Bronchial epithelial cell (primary cell): ENCODE results near the gene MYO15A. TPM values are rescaled to one million over a fixed set of nuclear protein-coding genes. Genes with fewer than 3 reads are reported as not detected.
A peak's percentile ranks its signal among the peaks of the same experiment; 100 is the strongest.

Experiments used
- DNase-seq: peaks from one replicate; pipeline ENCODE4 v3.0.0-alpha.2; 2010; ENCODE audit warnings: low read depth
- FAIRE-seq: peaks from 2 replicates; lab custom pipeline; 2011; peaks lifted over from hg19 to GRCh38; lab: Jason Lieb, UNC
- H3K27me3 ChIP-seq: 2 replicates; pipeline ENCODE4 v1.5.1; 2011; ENCODE audit warnings: low read length; ENCODE audit not compliant: control insufficient read depth, insufficient read depth
- H3K36me3 ChIP-seq: 2 replicates; pipeline ENCODE4 v1.5.1; 2011; ENCODE audit warnings: low read length; ENCODE audit not compliant: control insufficient read depth, insufficient read depth
- H3K4me3 ChIP-seq: 2 replicates; pipeline ENCODE4 v1.5.1; 2011; ENCODE audit warnings: mild to moderate bottlenecking, low read depth, low read length, control low read depth
- CTCF ChIP-seq: IDR thresholded peaks from 2 replicates; pipeline ENCODE4 v1.5.1; 2011; ENCODE audit warnings: mild to moderate bottlenecking, moderate library complexity, low read length, control low read depth, inconsistent platforms; ENCODE audit not compliant: insufficient read depth, severe bottlenecking
- total RNA-seq: library from RNA; depleted of rRNA; stranded (reverse); fragments of >200 nt; gene quantifications from 2 replicates; pipeline ENCODE4 v1.2.1, GENCODE V29; 2014

MYO15A gene
- total RNA-seq, 1 donor from 2014 or later: 1.6 TPM

DNA sequence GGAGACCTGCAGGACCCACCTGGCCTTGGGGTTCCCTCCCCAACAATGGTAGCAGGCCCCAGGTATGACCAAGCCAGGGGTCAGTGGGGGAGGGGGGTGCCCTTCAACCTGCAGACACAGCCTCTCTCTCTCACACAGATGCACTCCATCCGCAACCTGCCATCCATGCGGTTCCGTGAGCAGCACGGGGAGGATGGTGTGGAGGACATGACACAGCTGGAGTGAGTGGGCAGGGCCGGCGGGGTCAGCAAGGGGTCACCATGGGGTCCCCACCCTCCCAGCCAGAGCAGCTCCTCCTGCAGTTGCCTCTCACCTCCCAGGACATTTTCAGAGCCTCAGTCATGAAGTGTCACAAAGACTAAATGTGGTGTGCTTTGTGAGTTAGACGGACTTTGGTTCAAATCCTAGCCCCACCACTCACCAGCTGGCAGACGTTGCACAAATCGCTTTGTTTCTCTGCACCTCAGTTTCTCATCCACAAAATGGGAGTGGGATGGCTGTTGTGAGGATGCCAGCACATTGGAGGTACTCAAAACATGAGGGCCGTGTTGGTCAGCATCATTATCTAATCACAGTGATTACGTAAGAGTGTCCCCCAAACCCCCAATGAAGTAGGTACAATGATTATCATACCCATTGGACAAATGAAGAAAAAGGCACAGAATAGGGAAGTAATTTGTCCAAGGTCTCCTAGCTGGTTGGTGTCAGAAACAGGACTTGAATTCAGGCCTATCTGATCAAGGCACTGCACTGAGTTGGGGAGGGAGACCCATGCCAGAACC lies 16.0 kb downstream of the MYO15A start:
- no peaks in the 10 kb centered on the region for H3K36me3 ChIP-seq
- no peak for TF ChIP-seq CTCF
- H3K4me3 ChIP-seq: no peak overlapping the region
- H3K27me3 ChIP-seq: no peaks in the 10 kb centered on the region
- FAIRE-seq: peak; percentile 76
- no peak for DNase-seq

GRCh38 chr17:18129041-18129502 lies 20.5 kb downstream of the MYO15A start:
- Histone ChIP-seq H3K36me3 (no peaks in the 10 kb centered on the region), H3K4me3 (no peak overlapping the region), H3K27me3 (no peaks in the 10 kb centered on the region)
- DNase-seq: peak; percentile 89
- FAIRE-seq: peak; percentile 87
- TF ChIP-seq CTCF: no peak

GRCh38 chr17:18132711-18133110 lies 24.2 kb downstream of the MYO15A start:
- no peaks in the 10 kb centered on the region for H3K36me3 ChIP-seq
- no peak for TF ChIP-seq CTCF
- H3K4me3 ChIP-seq: no peak overlapping the region
- peaks cover 3% of the 10 kb centered on the region for H3K27me3 ChIP-seq
- FAIRE-seq (peak; percentile 55), DNase-seq (no peak)

GRCh38 chr17:18136357-18136756 lies 27.8 kb downstream of the MYO15A start:
- DNase-seq: no peak
- peak; percentile 64 for FAIRE-seq
- Histone ChIP-seq H3K27me3 (peaks cover 5% of the 10 kb centered on the region), H3K4me3 (no peak overlapping the region), H3K36me3 (no peaks in the 10 kb centered on the region)
- no peak for TF ChIP-seq CTCF

GRCh38 chr17:18138065-18138749 lies 29.7 kb downstream of the MYO15A start:
- FAIRE-seq: no peak
- peaks cover 5% of the 10 kb centered on the region for H3K27me3 ChIP-seq
- no peak for DNase-seq
- H3K36me3 ChIP-seq: no peaks in the 10 kb centered on the region
- TF ChIP-seq CTCF: no peak
- H3K4me3 ChIP-seq: no peak overlapping the region
